ENCODE data around the gene IL19.
"Not testable (repeated sequence)": the region's sequence is repeated elsewhere in the genome, so short reads cannot be mapped to it uniquely, and the experiment has no call there.

Gene IL19

DNA sequence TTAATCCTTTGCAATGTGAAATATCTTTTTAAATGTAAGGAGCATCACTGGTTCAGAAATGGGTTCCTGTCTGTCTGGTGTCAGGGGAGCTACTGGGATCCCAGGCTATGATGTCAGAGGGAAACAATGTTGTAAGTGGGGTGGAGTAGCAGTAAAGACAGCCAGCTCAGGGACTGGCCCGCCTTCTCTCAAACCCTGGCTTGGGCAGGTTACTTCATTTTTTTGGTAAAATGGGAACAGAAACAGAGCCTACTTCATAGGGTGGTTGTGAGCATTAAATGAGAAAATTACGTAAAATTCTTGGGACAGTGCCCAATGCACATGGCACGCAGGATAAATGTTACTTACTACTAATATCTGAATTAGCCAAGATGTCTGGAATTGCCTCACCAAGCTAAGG, 64.1 kb downstream of the IL19 start:
- no peak for DNase-seq

DNA sequence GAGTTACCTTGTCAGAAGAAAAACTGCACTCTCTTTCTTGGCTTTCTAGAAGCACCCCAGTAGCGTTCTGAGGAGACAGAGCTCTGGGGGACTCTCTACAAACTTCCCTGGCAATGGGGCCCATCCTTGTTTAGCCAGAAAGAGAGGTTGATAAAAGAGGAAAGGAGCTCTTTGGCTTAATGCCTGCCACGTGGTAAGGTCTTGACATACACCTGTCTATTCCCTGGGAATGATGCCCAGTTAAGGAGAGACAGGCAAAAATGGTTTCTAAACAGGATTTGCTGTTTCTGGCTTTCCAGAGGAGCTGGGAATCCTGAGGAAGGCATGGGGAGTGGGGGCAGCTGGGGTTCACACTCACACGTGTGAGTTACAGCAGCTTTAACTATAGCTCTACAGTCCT, 64.6 kb downstream of the IL19 start:
- DNase-seq, result no peak

DNA sequence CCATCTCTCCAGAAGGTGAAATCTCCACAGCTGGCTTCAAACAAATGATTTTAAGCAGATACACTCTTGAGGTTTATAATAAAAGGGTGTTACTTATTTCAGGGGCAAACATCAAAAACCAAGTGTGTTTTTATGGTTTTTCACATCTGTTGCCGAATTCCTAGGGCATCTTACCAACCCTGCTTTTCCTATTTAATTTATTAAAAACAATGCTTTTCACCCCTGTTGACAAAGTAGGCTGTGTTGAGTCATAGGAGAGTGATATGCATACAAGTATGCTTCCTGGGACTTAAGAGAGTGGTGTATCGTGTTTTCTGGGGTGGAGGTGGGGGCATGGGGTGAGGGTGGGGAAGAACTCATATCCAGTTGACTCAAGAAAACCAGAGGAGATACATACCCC, 65.5 kb downstream of the IL19 start:
- no peak for DNase-seq

DNA sequence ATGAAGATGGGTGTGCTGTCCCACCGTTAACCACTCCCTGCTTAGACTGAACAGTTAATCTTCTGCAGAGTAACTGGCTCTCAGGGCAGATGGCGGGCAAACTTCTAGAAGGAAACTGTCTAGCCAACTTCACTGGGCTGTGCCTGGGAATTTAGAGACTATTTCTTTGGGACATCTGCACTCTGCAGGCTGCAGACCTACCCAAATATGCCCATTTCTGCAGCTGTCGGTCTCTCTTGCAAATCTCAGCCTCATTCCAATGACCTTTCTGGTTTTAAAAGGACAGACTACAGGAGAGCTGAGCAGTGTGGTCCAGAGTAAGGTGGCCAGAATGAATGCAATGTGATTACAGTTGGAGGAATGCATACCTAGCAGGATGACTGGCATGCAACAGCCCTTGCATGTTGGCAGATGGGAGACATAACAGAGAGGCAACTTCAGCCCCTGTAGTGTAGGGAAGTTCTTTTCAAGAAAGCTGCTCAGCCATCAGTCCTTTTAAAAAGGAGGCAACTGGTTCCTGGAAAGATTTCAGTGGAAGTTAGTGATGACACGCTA, 68.5 kb downstream of the IL19 start:
- no peak for DNase-seq

DNA sequence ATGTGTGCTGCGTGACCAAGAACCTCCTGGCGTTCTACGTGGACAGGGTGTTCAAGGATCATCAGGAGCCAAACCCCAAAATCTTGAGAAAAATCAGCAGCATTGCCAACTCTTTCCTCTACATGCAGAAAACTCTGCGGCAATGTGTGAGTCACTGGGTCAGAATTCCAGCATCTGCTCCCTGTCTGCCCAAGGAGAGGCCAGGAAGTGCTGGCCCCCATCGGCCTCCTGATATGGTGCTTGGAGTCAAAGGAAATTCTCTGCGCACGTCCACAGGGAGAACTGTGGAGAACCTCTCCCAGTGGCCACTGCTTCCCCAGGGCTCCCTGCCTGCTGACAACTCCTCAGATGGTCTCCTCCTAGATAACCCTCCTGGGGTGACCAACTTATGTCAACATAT, 69.3 kb downstream of the IL19 start:
- DNase-seq, result no peak

DNA sequence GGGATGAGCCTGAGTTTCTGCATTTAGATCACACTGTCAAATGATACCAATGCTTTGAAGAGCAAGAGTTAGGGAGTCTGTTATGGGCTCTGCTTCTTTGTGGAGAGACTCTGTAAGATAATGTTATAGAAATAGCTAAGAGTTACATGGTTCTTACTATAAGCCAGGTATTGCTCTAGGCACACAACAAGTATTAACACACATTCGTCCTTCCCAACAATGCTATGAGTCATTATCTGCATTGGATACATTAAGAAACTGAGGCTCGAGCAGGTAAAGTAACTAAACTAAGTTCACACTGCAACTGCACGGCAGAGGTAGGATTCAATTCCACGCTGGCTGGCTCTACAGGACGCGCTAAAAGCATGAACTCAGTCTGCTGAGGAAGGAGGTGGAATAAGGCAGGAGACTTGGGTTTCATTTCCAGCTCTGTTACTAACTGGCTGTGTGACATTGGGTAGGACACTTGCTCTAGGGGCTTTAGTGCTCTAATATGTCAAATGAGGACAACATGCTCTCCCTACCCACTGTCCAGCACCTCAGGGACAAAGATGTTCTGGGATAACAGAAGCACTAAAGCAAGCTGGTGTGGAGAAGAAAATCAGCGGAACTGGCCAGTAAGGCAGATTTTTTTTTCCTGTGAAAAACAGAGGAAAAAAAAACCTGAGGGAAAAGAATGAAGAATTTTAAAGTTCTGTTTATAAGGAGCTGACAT, 71.2 kb downstream of the IL19 start:
- no peak for DNase-seq

DNA sequence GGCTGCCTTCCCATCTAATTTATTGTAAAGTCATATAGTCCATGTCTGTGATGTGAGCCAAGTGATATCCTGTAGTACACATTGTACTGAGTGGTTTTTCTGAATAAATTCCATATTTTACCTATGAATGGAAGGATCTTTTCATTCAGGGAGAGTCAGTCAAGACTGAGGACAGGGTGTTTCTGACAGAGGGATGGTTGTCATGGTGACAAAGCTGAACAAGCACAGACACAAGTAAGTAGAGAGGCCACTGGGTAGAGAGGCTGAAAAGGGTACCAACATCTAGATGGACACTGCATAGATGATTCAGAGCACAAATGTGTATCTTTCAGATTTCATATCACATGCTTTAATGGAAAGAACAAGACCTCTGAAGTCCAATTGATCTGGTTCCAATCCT, 72.3 kb downstream of the IL19 start:
- DNase-seq, result no peak

DNA sequence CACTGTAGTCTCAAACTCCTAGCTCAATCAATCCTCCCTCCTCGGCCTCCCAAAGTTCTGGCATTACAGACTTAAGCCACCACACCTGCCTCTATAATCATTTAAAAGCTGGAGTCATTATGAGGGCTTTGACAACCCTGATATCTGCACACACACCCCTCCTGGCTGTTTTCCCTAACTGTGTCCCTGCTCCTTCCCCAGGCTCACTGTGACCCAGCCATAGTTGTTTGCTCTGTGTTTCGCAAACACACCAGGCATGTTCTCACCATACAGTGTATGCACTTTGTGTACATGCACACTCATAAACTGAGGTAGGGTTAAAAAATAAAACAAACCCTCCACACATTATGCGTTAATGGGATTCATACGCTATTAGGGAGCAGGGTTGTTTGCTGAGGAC, 73.1 kb downstream of the IL19 start:
- DNase-seq, result no peak

DNA sequence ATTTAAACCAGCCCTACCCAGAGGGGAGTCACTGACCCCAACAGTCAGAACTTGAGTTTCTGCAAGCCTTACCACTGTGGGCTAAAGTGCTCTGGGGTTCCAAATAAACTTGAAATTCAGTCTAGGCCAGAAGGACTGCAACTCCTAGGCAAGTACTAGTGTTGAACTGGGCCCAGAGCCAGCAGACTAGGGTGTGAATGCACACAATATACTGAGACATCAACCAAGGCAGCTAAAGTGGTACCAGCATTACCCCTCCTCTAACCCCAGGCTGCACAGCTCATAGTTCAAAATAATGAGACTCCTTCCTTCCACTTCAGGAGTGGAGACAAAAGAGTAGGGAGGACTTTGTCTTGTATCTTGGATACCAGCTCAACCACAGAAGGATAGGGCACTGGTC, 75.9 kb downstream of the IL19 start:
- no peak for DNase-seq

DNA sequence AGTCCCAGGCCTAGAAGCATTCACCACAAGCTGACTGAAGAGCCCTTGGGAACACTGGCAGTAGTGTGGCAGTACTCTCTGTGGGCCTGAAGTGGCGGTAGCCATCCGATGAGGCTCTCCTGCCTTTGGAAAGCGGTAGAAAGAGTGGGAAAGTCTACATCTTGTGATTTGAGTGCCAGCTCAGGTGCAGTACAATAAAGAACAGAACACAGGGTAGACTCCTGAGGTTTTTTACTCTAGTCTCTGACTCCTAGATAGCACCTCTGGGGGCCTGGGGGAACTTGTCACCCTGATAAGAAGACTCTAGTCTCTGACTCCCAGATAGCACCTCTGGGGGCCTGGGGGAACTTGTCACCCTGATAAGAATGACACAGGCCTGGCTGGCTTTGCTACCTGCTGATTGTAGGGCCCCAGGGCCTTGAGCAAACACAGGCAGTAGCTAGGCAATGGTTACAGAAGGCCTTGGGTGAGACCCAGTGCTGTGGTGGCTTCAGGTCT, 76.8 kb downstream of the IL19 start:
- no peak for DNase-seq

DNA sequence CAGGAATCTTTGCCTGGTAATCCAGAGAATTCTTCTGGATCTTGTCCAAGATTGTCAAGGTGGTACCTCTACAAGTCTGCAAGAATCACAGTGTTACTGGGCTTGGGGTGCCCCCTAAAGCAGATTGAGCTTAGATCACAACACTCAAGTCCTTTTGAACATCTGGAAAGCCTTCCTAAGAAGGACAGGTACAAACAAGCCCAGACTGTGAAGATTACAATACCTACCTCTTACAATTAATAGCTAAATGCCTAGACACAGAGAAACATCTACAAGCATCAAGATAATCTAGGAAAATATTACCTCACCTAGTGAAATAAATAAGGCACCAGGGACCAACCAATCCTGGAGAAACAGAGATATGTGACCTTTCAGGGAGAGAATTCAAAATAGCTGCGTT, 77.4 kb downstream of the IL19 start:
- DNase-seq, result no peak

DNA sequence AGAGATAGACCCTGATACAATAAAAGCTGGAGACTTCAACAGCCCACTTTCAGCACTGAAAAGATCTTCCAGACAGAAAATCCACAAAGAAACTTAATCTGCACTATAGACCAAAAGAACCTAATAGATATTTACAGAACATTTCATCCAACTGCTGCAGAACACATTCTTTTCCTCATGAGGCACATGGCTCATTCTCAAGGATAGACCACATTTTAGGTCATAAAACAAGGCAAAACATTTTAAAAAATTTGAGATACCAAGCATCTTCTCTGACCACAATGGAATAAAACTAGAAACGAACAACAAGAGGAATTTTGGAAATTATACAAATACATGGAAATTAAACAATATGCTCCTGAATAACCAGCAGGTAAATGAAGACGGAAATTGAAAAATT, 79.8 kb downstream of the IL19 start:
- DNase-seq, result no peak

DNA sequence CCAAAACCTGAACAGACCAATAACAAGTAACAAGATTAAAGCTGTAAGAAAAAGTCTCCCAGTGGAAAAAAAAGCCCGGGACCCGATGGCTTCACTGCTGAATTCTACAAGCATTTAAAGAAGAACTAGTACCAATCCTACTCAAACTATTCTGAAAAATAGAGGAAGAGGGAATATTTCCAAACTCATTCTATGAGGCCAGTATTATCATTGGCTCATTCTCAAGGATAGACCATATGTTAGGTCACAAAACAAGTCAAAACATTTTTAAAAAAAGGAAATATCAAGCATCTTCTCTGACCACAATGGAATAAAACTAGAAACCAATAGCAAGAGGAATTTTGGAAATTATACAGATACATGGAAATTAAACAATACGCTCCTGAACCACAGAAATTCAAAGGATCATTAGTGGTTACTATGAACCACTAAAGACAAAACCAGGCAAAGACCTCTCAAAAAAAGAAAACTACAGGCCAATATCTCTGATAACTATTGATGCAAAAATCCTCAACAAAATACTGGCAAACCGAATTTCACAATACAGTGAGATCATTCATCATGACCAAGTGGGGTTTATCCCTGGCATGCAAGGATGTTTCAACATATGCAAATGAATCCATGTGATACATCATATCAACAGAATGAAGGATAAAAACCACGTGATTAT, 80.9 kb downstream of the IL19 start:
- DNase-seq, result no peak

DNA sequence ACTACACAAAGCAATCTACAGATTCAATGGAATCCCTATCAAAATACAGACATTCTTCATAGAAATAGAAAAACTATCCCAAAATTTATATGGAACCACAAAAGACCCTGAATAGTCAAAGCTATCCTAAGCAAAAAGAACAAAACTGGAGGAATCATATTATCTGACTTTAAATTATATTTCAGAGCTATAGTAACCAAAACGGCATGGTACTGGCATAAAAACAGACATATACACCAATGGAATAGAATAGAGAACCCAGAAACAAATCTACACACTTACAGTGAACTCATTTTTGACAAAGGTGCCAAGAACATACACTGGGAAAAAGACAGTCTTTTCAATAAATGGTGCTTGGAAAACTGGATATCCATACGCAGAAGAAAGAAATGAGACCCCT, 82.1 kb downstream of the IL19 start:
- not testable (repeated sequence) for DNase-seq

DNA sequence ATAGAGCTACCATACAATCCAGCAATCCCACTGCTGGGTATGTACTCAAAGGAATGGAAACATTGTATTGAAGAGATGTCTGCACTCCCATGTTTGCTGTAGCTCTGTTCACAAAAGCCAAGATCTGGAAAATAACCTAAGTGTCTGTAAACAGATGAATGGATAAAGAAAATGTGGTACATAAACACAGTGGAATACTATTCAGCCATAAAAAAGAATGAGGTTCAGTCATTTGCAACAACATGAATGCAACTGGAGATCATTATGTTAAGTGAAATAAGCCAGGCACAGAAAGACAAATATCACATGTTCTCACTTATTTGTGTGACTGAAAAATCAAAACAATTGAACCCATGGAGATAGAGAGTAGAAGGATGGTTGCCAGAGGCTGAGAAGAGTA, 83.1 kb downstream of the IL19 start:
- not testable (repeated sequence) for DNase-seq

DNA sequence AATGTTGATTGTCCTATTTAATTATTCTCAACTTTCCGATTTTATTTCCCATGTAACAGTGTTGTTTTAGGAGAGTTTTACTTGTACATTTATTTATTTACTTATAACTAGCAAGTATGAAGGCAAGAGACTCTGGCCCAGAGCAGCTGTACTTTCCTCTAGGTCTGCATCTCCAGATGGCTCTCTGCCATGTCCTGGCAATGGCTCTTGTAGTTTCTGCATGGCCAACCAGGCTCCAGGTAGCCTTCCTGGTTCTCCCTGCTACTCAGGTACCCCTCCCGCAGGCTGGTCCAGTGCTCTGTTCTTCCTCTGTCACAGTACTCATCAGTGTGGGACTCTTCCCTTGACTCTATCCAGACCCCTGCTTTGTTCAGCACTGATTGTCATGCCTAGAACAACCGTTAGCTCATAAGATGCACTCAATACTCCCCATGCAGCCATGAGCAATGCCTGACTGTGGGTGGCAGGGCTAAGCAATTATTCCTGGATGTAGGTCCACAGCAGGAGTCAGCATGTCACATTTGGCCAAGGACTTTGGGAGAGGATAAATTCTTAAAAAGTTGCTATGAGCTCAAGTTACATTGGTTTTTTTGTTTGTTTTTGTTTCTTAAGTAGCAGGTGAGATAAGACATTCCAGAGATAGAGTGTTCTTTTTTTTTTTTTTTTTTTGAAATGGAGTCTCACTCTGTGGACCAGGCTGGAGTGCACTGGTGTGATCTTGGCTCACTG, 84.0 kb downstream of the IL19 start:
- no peak for DNase-seq

DNA sequence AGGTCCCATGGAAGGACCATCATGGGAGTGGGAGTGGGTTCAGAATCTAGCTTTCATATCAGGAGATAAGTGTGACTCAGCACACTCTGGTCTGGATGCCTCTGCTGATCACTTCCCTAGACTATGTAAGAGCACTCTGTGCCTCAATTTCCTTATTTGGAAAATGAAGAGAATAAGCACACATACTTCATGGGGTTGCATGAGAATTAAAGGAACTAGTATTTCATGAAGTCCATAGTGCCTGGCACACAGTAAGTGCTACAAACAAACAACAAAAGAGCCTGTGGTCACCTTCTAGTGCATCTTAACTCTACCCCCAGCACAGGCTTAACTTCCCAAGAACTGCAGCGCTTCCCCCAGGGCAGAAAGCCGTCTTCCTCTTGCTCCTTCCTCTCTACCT, 85.3 kb downstream of the IL19 start:
- no peak for DNase-seq

DNA sequence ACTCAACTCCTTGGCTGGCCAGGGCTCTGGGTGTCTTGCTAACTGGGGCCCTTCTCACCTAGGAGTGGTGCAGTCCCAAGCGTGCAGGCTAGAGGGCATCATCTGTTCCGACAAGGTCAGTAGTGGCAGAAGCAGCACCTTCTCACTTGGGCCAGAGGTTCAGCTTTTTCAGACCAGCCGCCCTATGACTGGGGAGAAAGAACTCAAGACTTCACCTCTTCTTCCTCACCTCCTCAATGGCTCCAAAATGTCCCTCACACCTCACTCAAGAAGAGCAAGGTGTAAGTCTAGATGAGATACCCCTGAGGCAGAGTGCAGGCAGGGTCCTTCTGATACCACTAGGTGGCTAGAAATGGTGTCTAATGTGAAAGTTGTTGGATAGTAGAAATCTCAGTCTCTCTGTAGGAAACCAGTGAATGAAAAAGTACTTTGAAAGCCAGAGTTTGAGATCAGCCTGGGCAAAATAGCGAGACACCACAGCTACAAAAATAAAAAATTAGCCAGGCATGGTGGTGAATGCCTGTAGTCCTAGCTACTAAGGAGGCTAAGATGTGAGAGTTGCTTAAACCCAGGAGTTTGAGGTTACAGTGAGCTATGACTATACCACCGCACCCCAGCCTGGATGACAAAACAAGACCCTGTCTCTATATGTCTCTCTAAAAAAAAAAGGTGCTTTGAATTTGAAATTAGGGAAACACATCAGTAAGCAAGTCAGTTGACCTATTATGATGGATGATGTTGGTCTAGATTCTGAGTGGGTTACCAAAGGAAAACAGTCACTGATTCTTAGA, 86.3 kb downstream of the IL19 start:
- peak in 2 of 6 experiments; percentile 8 to 17 for DNase-seq

DNA sequence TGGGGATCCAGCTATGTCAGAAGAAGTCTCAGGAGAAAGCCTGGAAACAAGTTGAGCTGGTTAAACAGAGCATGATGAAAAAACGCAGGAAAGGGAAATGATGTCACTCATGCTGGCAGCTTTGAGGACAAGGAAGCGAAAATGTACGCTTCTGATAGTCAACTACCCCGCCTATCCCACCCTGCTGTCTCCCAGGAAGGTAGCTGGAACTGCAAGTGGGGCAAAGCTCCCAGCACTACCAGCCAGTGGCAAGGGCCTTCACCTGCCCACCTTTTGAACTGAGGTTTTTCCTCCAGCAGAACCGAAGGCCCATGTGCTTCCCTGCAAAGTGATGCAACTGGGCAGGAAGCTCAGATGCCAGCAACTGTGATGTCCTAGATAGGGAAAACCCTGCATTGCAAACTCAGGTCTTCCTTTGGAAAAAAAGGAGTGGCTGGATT, 88.5 kb downstream of the IL19 start:
- DNase-seq, result peak in 3 of 6 experiments; percentile 27 to 50 (median 40)

DNA sequence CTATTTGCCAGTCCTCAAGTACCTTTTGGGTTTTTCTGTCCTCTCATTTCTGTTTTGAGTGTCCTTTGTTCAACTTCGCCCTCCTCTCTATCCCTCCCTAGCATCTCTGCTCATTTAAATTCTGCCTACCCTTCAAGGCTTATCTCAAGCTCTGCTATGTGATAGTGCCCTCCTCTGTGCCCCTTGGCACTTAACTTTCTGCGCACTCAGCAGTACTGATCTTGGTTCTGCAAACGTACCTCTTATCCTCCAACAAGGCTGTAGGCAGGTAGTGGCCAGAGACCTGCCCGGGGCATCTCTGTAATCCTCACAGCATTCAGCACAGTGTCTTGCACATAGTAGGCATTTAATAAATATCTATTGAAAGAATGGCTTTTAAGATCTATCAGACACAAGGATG, 89.6 kb downstream of the IL19 start:
- DNase-seq, result no peak

DNA sequence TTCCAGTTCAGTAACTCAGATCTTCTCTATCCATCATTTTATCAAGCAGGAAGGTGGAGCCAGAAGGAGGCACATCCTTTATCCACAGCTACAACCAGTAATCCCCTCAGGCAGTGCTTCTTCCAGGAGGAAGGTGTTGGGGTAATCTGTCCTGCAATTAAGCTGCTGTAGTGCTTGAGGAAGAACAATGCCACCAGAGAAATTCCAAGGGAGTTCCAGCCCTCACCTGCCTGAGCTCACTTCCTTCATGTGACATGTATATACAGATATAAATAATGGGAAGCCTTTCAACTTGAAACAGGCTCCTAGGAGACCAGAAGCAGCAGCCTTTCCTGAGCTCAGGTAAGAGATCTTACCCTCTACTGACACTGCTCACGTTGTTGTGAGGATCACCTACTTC, 92.7 kb downstream of the IL19 start:
- DNase-seq, result no peak

DNA sequence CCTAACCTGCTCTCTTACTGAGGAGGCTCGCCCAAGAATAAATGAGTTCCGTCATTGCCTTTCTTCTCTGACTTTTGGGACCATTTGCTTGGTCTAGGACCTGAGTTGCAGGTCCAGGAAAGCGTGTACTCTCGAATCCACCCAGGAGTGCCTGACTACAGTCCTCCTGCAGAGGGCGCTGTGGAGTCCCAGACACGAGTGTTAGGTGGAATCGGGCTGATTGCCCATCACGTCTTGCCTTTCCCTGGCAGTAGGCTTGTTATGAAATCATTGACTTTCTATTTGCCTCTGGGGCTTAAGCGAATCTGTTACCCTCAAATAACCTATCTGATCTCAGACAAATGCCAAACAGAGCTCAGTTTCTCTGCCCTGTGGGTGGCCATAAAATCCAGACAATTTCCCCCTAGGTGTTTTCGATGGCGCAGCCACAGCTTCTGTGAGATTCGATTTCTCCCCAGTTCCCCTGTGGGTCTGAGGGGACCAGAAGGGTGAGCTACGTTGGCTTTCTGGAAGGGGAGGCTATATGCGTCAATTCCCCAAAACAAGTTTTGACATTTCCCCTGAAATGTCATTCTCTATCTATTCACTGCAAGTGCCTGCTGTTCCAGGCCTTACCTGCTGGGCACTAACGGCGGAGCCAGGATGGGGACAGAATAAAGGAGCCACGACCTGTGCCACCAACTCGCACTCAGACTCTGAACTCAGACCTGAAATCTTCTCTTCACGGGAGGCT, 94.5 kb downstream of the IL19 start, which contains the start of gene IL20:
Gene IL20 (plus strand): TSS at position 685 of the 733 bp plus-strand sequence. CDS start 230 bp downstream, outside the sequence.
- peak; percentile 73 to 89 (median 82) for DNase-seq

Data from stimulated activated naive CD4-positive, alpha-beta T cell (primary cell).